KOPT-K1 (cell line): ENCODE data around the gene XIRP2.

Source experiments
- H3K27ac ChIP-seq: fragments of 200-600 bp; sonication (generic); 2 replicates; pipeline ENCODE4 v1.5.1; 2016; ENCODE audit warnings: antibody characterized with exemption, mild to moderate bottlenecking, low read depth, low read length; ENCODE audit not compliant: poor library complexity, severe bottlenecking
- H3K36me3 ChIP-seq: fragments of 200-600 bp; sonication (generic); 2 replicates; pipeline ENCODE4 v1.5.1; 2017; ENCODE audit warnings: antibody characterized with exemption, mild to moderate bottlenecking, low read length, moderate library complexity; ENCODE audit not compliant: insufficient read depth
- H3K9me3 ChIP-seq: fragments of 200-600 bp; sonication (generic); 2 replicates; pipeline ENCODE4 v1.5.1; 2017; ENCODE audit warnings: antibody characterized with exemption, low read length, mild to moderate bottlenecking; ENCODE audit not compliant: insufficient read depth, poor library complexity, severe bottlenecking

XIRP2 gene

GRCh38 chr2:166888180-166888579 is at the start of gene XIRP2:
XIRP2 (plus strand) TSS chr2:166888480; CDS start chr2:166903483, 15,003 bp downstream.
- Histone ChIP-seq H3K36me3 (no peaks in the 10 kb centered on the region), H3K9me3 (no peaks in the 10 kb centered on the region), H3K27ac (no peak within 1 kb of the TSS)

GRCh38 chr2:166841152-166841551 is 47.1 kb upstream of the XIRP2 start:
- no peaks in the 10 kb centered on the region for H3K9me3 ChIP-seq
- no peaks in the 10 kb centered on the region for H3K36me3 ChIP-seq
- H3K27ac ChIP-seq = no peak overlapping the region

- H3K9me3 ChIP-seq = no peaks in the 10 kb centered on the region
- no peaks in the 10 kb centered on the region for H3K36me3 ChIP-seq
- no peak overlapping the region for H3K27ac ChIP-seq
Measured at GRCh38 chr2:166841679-166842078, 46.6 kb upstream of the XIRP2 start.

GRCh38 chr2:166844111-166844510 is 44.2 kb upstream of the XIRP2 start:
- H3K27ac ChIP-seq = no peak overlapping the region
- no peaks in the 10 kb centered on the region for H3K9me3 ChIP-seq

GRCh38 chr2:166862468-166863132 is 25.7 kb upstream of the XIRP2 start:
- Histone ChIP-seq H3K36me3 (no peaks in the 10 kb centered on the region), H3K9me3 (no peaks in the 10 kb centered on the region), H3K27ac (no peak overlapping the region)

More at GRCh38 chr2:166844111-166844510, 44.2 kb upstream of the XIRP2 start:
- H3K36me3 ChIP-seq = no peaks in the 10 kb centered on the region

GRCh38 chr2:166867874-166868514 is 20.3 kb upstream of the XIRP2 start:
- no peaks in the 10 kb centered on the region for H3K36me3 ChIP-seq

GRCh38 chr2:166870346-166870745 is 17.9 kb upstream of the XIRP2 start:
- Histone ChIP-seq H3K36me3 (no peaks in the 10 kb centered on the region), H3K27ac (no peak overlapping the region), H3K9me3 (no peaks in the 10 kb centered on the region)

More at GRCh38 chr2:166867874-166868514, 20.3 kb upstream of the XIRP2 start:
- H3K9me3 ChIP-seq = no peaks in the 10 kb centered on the region
- H3K27ac ChIP-seq = no peak overlapping the region

- H3K9me3 ChIP-seq = no peaks in the 10 kb centered on the region
- H3K27ac ChIP-seq = no peak overlapping the region
- H3K36me3 ChIP-seq = no peaks in the 10 kb centered on the region
Measured at GRCh38 chr2:166881177-166881576, 7.1 kb upstream of the XIRP2 start.

- Histone ChIP-seq H3K27ac (no peak overlapping the region), H3K9me3 (no peaks in the 10 kb centered on the region), H3K36me3 (no peaks in the 10 kb centered on the region)
Measured at GRCh38 chr2:166882851-166883250, 5.4 kb upstream of the XIRP2 start.

GRCh38 chr2:166891727-166892126 is 3.4 kb downstream of the XIRP2 start:
- Histone ChIP-seq H3K36me3 (no peaks in the 10 kb centered on the region), H3K27ac (no peak overlapping the region), H3K9me3 (no peaks in the 10 kb centered on the region)

GRCh38 chr2:166892397-166892796 is 4.1 kb downstream of the XIRP2 start:
- no peaks in the 10 kb centered on the region for H3K9me3 ChIP-seq
- H3K27ac ChIP-seq = no peak overlapping the region
- no peaks in the 10 kb centered on the region for H3K36me3 ChIP-seq

- no peaks in the 10 kb centered on the region for H3K9me3 ChIP-seq
- no peaks in the 10 kb centered on the region for H3K36me3 ChIP-seq
- no peak overlapping the region for H3K27ac ChIP-seq
Measured at GRCh38 chr2:166895243-166895642, 7.0 kb downstream of the XIRP2 start.

GRCh38 chr2:166897666-166898065 is 9.4 kb downstream of the XIRP2 start:
- no peaks in the 10 kb centered on the region for H3K36me3 ChIP-seq
- no peak overlapping the region for H3K27ac ChIP-seq
- H3K9me3 ChIP-seq = no peaks in the 10 kb centered on the region

- Histone ChIP-seq H3K27ac (no peak overlapping the region), H3K9me3 (no peaks in the 10 kb centered on the region), H3K36me3 (no peaks in the 10 kb centered on the region)
Measured at GRCh38 chr2:166899676-166900075, 11.4 kb downstream of the XIRP2 start.

GRCh38 chr2:166900700-166901099 is 12.4 kb downstream of the XIRP2 start:
- Histone ChIP-seq H3K36me3 (no peaks in the 10 kb centered on the region), H3K9me3 (no peaks in the 10 kb centered on the region), H3K27ac (no peak overlapping the region)

- H3K9me3 ChIP-seq = no peaks in the 10 kb centered on the region
- H3K27ac ChIP-seq = no peak overlapping the region
- no peaks in the 10 kb centered on the region for H3K36me3 ChIP-seq
Measured at GRCh38 chr2:166901336-166901735, 13.1 kb downstream of the XIRP2 start.
